Renal cortex interstitium (tissue), 15 donors: ENCODE results near the gene SEC24B. TPM values are rescaled to one million over a fixed set of nuclear protein-coding genes. Genes with fewer than 3 reads are reported as not detected.

Experiments used
- DNase-seq, 11 donors: peaks; one replicate each; pipeline ENCODE4 v3.0.0-alpha.2; 2013; ENCODE audit warnings: low read depth in 9 of 11, low spot score in 4 of 11; ENCODE audit errors: extremely low read depth in 1 of 11
- long read RNA-seq, 16 experiments: transcript quantifications; one replicate each; lab custom pipeline, GENCODE V29; 2026
- polyA plus RNA-seq, 3 donors: library from polyadenylated mRNA; unstranded; fragments of 120-200 nt; gene quantifications; one replicate each; pipeline ENCODE4 v1.2.1, GENCODE V29; 2013; ENCODE audit not compliant: insufficient read length in 3 of 3

Gene SEC24B
- 10 to 100 TPM; 39.4 to 49.9 (median 40.1) TPM for polyA plus RNA-seq
- long read RNA-seq, donor 1, full-length matches to known transcripts = 4 of 4 reads
- long read RNA-seq, donor 1, partial matches to known transcripts = 0 of 4 reads
- long read RNA-seq, donor 1, other reads (novel, unspliced or antisense) = 0 of 4 reads
- long read RNA-seq, donor 2, partial matches to known transcripts = 7 of 7 reads
- long read RNA-seq, donor 2, other reads (novel, unspliced or antisense) = 0 of 7 reads
- long read RNA-seq, donor 3, partial matches to known transcripts = 0 of 1 reads
- long read RNA-seq, donor 3, other reads (novel, unspliced or antisense) = 0 of 1 reads
- long read RNA-seq, donor 4, full-length matches to known transcripts = 3 of 11 reads
- long read RNA-seq, donor 4, partial matches to known transcripts = 8 of 11 reads
- long read RNA-seq, donor 4, other reads (novel, unspliced or antisense) = 0 of 11 reads
- long read RNA-seq, donor 5 = 0 reads
- long read RNA-seq, donor 6, partial matches to known transcripts = 5 of 5 reads
- long read RNA-seq, donor 6, other reads (novel, unspliced or antisense) = 0 of 5 reads
- long read RNA-seq, donor 7, partial matches to known transcripts = 17 of 18 reads
- long read RNA-seq, donor 7, other reads (novel, unspliced or antisense) = 0 of 18 reads
- long read RNA-seq, donor 8 = 0 reads
- long read RNA-seq, donor 9, partial matches to known transcripts = 14 of 15 reads
- long read RNA-seq, donor 9, other reads (novel, unspliced or antisense) = 0 of 15 reads
- long read RNA-seq, donor 10, full-length matches to known transcripts = 2 of 7 reads
- long read RNA-seq, donor 10, partial matches to known transcripts = 5 of 7 reads
- long read RNA-seq, donor 10, other reads (novel, unspliced or antisense) = 0 of 7 reads
- long read RNA-seq, donor 11, full-length matches to known transcripts = 1 of 1 reads
- long read RNA-seq, donor 11, partial matches to known transcripts = 0 of 1 reads
- long read RNA-seq, donor 11, other reads (novel, unspliced or antisense) = 0 of 1 reads
- long read RNA-seq, donor 12, partial matches to known transcripts = 0 of 1 reads
- long read RNA-seq, donor 12, other reads (novel, unspliced or antisense) = 0 of 1 reads
- long read RNA-seq, donor 13 = 0 reads
- long read RNA-seq, donor 14, partial matches to known transcripts = 6 of 6 reads
- long read RNA-seq, donor 14, other reads (novel, unspliced or antisense) = 0 of 6 reads
- long read RNA-seq, donor 15 = 0 reads
- long read RNA-seq, donor 16, partial matches to known transcripts = 15 of 19 reads
- long read RNA-seq, donor 16, other reads (novel, unspliced or antisense) = 0 of 19 reads

DNA sequence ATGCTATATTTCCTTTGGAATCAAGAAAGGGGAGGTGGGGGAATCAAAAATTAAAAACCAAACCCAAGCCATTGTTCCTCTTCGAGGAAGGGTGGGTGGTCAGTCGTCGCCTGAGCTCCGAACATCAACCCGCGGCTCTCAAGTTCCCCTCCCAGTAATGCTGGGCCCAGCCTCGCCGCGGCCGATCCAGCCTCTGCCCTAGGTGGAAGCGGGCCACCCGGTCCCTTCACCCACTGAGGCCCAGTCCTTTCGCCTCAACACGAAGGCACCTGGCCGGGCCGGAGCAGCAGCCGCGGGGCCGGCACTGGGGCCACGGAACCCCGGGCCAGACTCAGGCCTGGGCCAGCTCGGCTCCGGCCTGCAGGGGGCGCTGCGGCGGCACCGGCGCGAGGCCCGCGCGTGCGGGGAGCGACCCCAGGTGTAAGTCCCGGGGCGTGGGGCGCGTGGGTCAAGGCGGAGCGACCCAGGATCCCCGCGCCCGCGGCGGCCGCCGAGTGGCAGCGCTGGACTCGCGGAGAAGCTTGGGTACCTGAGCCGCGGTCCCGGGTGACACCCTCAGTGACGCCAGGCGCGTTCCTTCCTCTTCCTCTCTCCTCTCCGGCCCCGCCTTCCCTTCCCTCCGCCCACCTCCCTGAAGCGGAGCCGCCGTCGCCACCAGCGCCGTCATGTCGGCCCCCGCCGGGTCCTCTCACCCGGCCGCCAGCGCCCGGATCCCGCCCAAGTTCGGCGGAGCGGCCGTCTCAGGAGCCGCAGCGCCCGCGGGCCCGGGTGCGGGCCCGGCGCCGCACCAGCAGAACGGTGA, at the start of gene SEC24B:
TSS of gene SEC24B (plus strand) at position 611 of the 802 bp plus-strand sequence. CDS start at position 666, 55 bp downstream.
- peak; percentile 47 to 84 (median 76) for DNase-seq

DNA sequence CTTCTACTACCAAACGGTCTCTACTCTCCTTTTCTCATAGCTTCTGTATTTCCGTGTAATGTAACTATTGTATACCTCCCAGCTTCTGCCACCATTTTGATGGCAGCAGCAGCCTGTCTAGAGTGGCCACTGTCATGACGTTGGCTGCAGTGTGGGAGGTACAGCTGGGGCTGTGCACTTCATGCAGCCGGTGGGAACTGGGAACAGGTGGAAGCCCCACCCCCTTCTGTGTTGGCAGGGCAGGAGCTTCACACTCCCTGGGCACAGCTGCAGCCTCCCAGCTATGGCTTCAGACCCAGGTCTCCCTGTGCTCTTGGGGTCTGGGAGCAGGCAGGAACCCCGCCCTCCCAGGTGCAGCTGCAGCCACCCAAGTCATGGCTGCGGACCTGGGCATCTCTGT, 49.8 kb upstream of the SEC24B start:
- no peak for DNase-seq

DNA sequence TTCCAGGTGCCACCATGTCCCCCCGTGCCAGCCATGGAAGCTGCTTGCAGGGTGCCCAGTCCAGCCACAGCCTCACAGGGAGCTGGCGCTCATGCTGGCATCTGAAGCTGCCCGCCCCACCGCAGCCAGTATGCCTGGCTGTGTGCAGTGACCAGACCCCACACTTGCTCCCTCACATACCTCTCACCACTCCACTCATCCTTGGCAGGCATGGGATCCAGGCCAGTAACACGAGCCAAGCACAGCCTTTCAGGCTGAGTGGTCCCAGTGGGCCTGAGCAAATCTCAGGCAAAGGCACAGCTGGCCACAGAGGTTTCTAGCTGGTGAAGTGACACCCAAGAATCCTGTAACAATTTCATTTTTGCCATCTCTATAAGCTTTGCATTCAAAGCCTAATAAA, 48.4 kb upstream of the SEC24B start:
- no peak for DNase-seq

GRCh38 chr4:109389369-109390114, 44.1 kb upstream of the SEC24B start:
- peak in 2 of 11 donors; percentile 12 to 31 for DNase-seq

- no peak for DNase-seq
Observed at GRCh38 chr4:109390115-109390768, 43.4 kb upstream of the SEC24B start.

DNA sequence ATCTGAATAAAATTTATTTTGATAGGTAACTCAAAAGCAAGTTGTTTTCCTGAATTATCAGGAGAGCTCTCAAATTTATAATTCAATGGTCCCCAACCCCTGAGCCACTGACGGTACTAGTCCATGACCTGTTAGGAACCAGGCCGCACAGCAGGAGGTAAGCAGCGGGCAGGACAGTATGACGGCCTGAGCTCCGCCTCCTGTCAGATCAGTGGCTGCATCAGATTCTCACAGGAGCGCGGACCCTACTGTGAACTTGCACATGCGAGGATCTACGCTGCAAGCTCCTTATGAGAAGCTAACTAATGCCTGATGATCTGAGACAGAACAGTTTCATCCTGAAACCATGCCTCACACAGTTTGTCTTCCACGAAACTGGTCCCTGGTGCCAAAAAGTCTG, 37.9 kb upstream of the SEC24B start:
- DNase-seq = no peak

- no peak for DNase-seq
Observed at GRCh38 chr4:109398928-109399327, 34.7 kb upstream of the SEC24B start.

GRCh38 chr4:109406337-109406931, 27.2 kb upstream of the SEC24B start:
- peak in 10 of 11 donors; percentile 31 to 80 (median 62) for DNase-seq

GRCh38 chr4:109407027-109407737, 26.4 kb upstream of the SEC24B start:
- DNase-seq = no peak

DNA sequence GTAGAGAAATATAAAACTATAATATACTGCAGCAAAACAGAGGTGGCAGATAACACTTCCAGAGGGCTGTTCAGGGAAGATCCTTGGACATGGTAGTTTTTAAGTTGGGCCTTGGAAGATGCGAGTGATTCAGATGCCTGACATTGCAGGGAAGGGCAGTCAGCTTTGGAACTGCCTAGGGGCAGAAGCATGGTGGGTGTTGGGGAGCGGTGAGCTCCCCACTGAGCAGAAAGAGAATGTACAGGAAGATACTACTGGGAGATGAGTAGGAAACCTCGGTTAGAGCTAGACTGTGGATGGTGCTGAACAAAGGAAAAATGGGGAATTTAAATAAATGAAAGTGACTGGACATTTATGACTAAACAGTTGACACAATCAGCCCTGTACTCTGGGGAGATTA, 24.9 kb upstream of the SEC24B start:
- DNase-seq = no peak

GRCh38 chr4:109410226-109410625, 23.4 kb upstream of the SEC24B start:
- DNase-seq = no peak

- no peak for DNase-seq
Observed at GRCh38 chr4:109410776-109411175, 22.8 kb upstream of the SEC24B start.

GRCh38 chr4:109411964-109412363, 21.7 kb upstream of the SEC24B start:
- DNase-seq = peak in 2 of 11 donors; percentile 20 to 37

DNA sequence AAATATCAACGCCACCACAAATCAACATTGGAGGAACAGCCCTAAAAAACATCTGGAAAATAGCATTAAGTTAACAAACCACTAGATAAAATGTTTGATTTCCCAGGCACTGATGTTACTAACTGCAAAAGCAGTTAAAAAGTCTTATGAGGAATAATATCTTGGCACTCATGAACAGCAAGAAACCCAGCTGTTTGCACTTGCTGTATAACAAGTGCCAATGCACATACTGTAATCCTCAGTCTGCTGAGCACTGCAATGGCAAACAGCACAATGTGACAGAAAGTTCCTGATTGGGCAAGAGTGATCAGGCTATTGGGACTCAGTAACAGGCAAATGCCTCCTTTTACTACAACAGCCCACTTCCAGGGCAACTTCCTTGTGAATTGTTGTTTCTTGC, 20.8 kb upstream of the SEC24B start:
- DNase-seq = no peak

DNA sequence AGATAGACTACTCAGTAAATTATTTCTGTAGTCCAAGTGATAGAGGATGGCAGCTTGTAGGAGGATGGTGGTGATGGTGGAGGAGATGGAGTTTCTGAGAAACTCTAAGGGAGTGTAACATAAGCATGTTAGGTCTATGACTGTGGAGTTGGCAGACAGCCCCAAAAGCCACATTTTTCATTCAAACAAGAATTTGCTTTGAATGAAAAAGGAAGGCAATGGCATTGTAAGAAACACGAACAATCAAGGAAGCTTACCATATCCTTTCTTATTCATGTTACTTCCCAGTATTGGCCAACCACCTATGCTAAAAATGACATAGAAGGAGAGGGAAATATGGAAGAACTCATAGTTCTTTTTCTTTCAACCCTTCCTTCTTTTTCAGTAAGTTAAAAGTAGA, 18.7 kb upstream of the SEC24B start:
- DNase-seq = no peak

- DNase-seq = no peak
Observed at GRCh38 chr4:109418588-109418987, 15.0 kb upstream of the SEC24B start.
